SH-SY5Y (cell line): ENCODE data around the gene PLCG1.

Experiments
- GATA2 ChIP-seq: IDR thresholded peaks from 2 replicates; pipeline ENCODE4 v1.6.1; 2011; ENCODE audit warnings: mild to moderate bottlenecking, low read depth, low read length
- GATA3 ChIP-seq: IDR thresholded peaks from 2 replicates; pipeline ENCODE4 v1.6.1; 2011; ENCODE audit warnings: low read depth, mild to moderate bottlenecking, low read length, moderate library complexity

PLCG1 gene

GRCh38 chr20:41135888-41136679 is 1.3 kb upstream of the PLCG1 start:
- TF ChIP-seq GATA3 (no peak), GATA2 (no peak)

GRCh38 chr20:41137614-41138474 is 501 bp downstream of the PLCG1 start:
- TF ChIP-seq GATA3, result no peak
- no peak for TF ChIP-seq GATA2

- TF ChIP-seq GATA2, result no peak
- TF ChIP-seq GATA3, result no peak
These were observed 1.3 kb downstream of the PLCG1 start for GRCh38 chr20:41138475-41139226.

GRCh38 chr20:41139227-41140093 is 2.1 kb downstream of the PLCG1 start:
- TF ChIP-seq GATA3 (no peak), GATA2 (no peak)

GRCh38 chr20:41140226-41141133 is 3.1 kb downstream of the PLCG1 start:
- TF ChIP-seq GATA2, result no peak
- no peak for TF ChIP-seq GATA3

GRCh38 chr20:41141153-41141815 is 3.9 kb downstream of the PLCG1 start:
- no peak for TF ChIP-seq GATA3
- TF ChIP-seq GATA2, result no peak

GRCh38 chr20:41142245-41142644 is 4.9 kb downstream of the PLCG1 start:
- TF ChIP-seq GATA3 (no peak), GATA2 (no peak)

GRCh38 chr20:41142919-41143318 is 5.6 kb downstream of the PLCG1 start:
- no peak for TF ChIP-seq GATA3
- no peak for TF ChIP-seq GATA2

GRCh38 chr20:41143354-41143753 is 6.0 kb downstream of the PLCG1 start:
- TF ChIP-seq GATA3, result no peak
- TF ChIP-seq GATA2, result no peak

- TF ChIP-seq GATA2, result no peak
- TF ChIP-seq GATA3, result no peak
These were observed 8.0 kb downstream of the PLCG1 start for GRCh38 chr20:41145317-41145716.

- TF ChIP-seq GATA2 (no peak), GATA3 (no peak)
These were observed 8.7 kb downstream of the PLCG1 start for GRCh38 chr20:41145821-41146620.

GRCh38 chr20:41147767-41148191 is 10.4 kb downstream of the PLCG1 start:
- TF ChIP-seq GATA3, result no peak
- no peak for TF ChIP-seq GATA2
